Neural cell (in vitro differentiated cells): Measurements from ENCODE around the gene TEX22. TPM values are rescaled to one million over a fixed set of nuclear protein-coding genes. Genes with fewer than 3 reads are reported as not detected.

Experiments
- H2AFZ ChIP-seq: fragments of 200-600, 300-800 bp; sonication (generic), shearing (Covaris generic); 2 replicates; pipeline ENCODE4 v1.6.0; 2014; ENCODE audit warnings: low read depth, mild to moderate bottlenecking, antibody characterized with exemption, low read length, moderate library complexity
- H3F3A ChIP-seq: fragments of 200-600 bp; shearing (Covaris generic); 2 replicates; pipeline ENCODE4 v1.6.1; 2016; ENCODE audit warnings: mild to moderate bottlenecking, moderate library complexity, mixed read lengths, antibody characterized with exemption, low read length; ENCODE audit not compliant: insufficient read depth, poor library complexity, severe bottlenecking
- H3K27ac ChIP-seq: fragments of 200-600, 300-800 bp; sonication (generic), shearing (Covaris generic); 2 replicates; pipeline ENCODE4 v1.5.1; 2014; ENCODE audit warnings: mild to moderate bottlenecking, low read length, moderate library complexity
- H3K27me3 ChIP-seq: fragments of 300-800, 200-600 bp; sonication (generic), shearing (Covaris generic); 2 replicates; pipeline ENCODE4 v1.6.0; 2014; ENCODE audit warnings: mild to moderate bottlenecking, low read depth, low read length, moderate library complexity; ENCODE audit not compliant: insufficient read depth
- H3K36me3 ChIP-seq: fragments of 300-800, 200-600 bp; sonication (generic), shearing (Covaris generic); 2 replicates; pipeline ENCODE4 v1.5.1; 2014; ENCODE audit warnings: mild to moderate bottlenecking, antibody characterized with exemption, low read length, moderate library complexity; ENCODE audit not compliant: insufficient read depth
- H3K4me2 ChIP-seq: fragments of 300-800, 200-600 bp; sonication (generic), shearing (Covaris generic); 2 replicates; pipeline ENCODE4 v1.6.0; 2014; ENCODE audit warnings: mild to moderate bottlenecking, low read length
- H3K4me3 ChIP-seq: fragments of 300-800, 200-600 bp; sonication (generic), shearing (Covaris generic); 2 replicates; pipeline ENCODE4 v1.5.1; 2014; ENCODE audit warnings: mild to moderate bottlenecking, low read length, moderate library complexity
- H3K79me2 ChIP-seq: fragments of 200-600 bp; shearing (Covaris generic); replicated peaks from 2 replicates; pipeline ENCODE4 v1.6.0; 2014; ENCODE audit warnings: mild to moderate bottlenecking, low read length, moderate library complexity; ENCODE audit not compliant: insufficient read depth
- H3K9ac ChIP-seq: fragments of 300-800, 200-600 bp; sonication (generic), shearing (Covaris generic); 2 replicates; pipeline ENCODE4 v1.6.1; 2016; ENCODE audit warnings: mild to moderate bottlenecking, low read length, mixed read lengths
- H3K9me2 ChIP-seq: fragments of 200-600 bp; shearing (Covaris generic); 2 replicates; pipeline ENCODE4 v1.6.1; 2016; ENCODE audit warnings: mild to moderate bottlenecking, low read length, mixed read lengths; ENCODE audit not compliant: insufficient read depth
- H3K9me3 ChIP-seq: fragments of 200-600, 300-800 bp; sonication (generic), shearing (Covaris generic); 2 replicates; pipeline ENCODE4 v1.6.1; 2016; ENCODE audit warnings: mild to moderate bottlenecking, mixed run types, low read length, moderate library complexity, mixed read lengths
- H4K20me1 ChIP-seq: fragments of 200-600 bp; shearing (Covaris generic); 2 replicates; pipeline ENCODE4 v1.6.1; 2016; ENCODE audit warnings: mild to moderate bottlenecking, mixed run types; ENCODE audit not compliant: insufficient read depth
- EP300 ChIP-seq: fragments of 450-650 bp; conservative IDR thresholded peaks from 2 replicates; pipeline ENCODE4 v1.6.1; 2014; ENCODE audit warnings: antibody characterized with exemption, mild to moderate bottlenecking, moderate library complexity; ENCODE audit not compliant: poor library complexity, severe bottlenecking
- EZH2 ChIP-seq: fragments of 200-600, 300-800 bp; shearing (Covaris generic), sonication (generic); IDR thresholded peaks from 2 replicates; pipeline ENCODE4 v1.6.1; 2014; ENCODE audit warnings: antibody characterized with exemption, low read length, borderline replicate concordance, mild to moderate bottlenecking; ENCODE audit not compliant: insufficient read depth, poor library complexity, severe bottlenecking
- MXI1 ChIP-seq: fragments of 450-650 bp; conservative IDR thresholded peaks from 2 replicates; pipeline ENCODE4 v1.6.1; 2014; ENCODE audit warnings: antibody characterized with exemption, mild to moderate bottlenecking; ENCODE audit not compliant: poor library complexity, severe bottlenecking
- POLR2AphosphoS5 ChIP-seq: IDR thresholded peaks from 2 replicates; pipeline ENCODE4 v1.6.1; 2012
- RAD21 ChIP-seq: fragments of 450-650 bp; conservative IDR thresholded peaks from 2 replicates; pipeline ENCODE4 v1.6.1; 2014; ENCODE audit warnings: antibody characterized with exemption, mild to moderate bottlenecking, moderate library complexity
- SMC3 ChIP-seq: fragments of 450-650 bp; conservative IDR thresholded peaks from 2 replicates; pipeline ENCODE4 v1.6.1; 2014; ENCODE audit warnings: antibody characterized with exemption, mild to moderate bottlenecking, moderate library complexity; ENCODE audit not compliant: poor library complexity
- TAF1 ChIP-seq: IDR thresholded peaks from 2 replicates; pipeline ENCODE4 v1.6.1; 2012; ENCODE audit warnings: low read depth
- polyA plus RNA-seq: library from polyadenylated mRNA; depleted of rRNA; stranded (reverse); fragments of >200 nt; gene quantifications from 2 replicates; pipeline ENCODE4 v1.2.3, GENCODE V29; 2014
- TF ChIP-seq, protein P1 (sequence below): fragments of 450-650 bp; IDR thresholded peaks from 2 replicates; pipeline ENCODE4 v1.5.1; 2014; ENCODE audit warnings: antibody characterized with exemption, mild to moderate bottlenecking, moderate library complexity; ENCODE audit not compliant: poor library complexity, severe bottlenecking
- TF ChIP-seq, protein P2 (sequence below): IDR thresholded peaks from 2 replicates; pipeline ENCODE4 v1.6.1; 2012; ENCODE audit warnings: borderline replicate concordance

The TEX22 gene
- polyA plus RNA-seq, 1 donor from 2014 or later = 0.22 TPM

DNA sequence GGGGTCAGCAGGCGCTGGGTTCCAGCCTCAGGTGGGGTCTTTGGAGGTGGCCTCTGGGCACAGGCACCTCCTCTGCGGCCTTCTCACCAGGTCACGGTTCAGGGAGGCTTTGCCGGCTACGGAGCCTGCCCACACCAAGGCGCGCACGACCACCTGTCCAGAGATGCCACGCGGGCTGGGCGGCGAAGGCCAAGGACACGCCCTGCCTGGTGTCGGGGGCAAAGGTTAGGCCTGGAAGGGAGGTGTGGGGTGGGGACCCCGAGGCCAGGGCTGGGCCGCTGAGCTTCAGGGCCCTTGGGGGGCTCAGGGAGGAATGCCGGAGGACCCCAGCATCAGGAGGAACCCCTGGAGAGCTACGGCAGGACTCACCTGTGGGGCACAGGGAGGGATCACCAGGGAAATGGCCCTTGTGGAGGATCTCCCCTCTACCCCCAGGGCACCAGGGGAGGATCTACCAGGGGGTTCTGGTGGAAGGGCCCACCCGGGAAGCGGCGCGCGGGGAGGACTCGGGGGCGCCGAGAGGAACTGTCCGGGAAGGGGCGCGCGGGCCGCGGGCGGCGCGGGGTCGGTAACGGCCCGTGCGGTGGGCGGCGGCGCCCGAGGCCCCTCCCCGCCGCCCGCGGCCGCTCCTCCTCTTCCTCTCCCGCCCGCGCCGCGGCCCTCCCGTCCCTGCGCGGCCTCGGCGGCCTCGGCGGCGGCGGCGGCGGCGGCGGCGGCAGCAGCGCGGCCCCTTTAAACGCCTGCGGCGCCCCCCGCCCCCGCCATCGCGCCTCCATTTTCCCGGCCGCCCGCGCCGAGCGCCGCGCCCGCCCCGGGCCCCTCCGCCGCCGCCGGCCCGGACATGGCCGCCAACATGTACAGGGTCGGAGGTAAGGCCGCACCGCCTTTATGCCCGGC is 21.1 kb downstream of the TEX22 start, which contains the start of gene MTA1:
MTA1 (plus strand) TSS at position 633 of the 897 bp plus-strand sequence; CDS start at position 842, 209 bp downstream.
- peaks cover 22% of the 10 kb centered on the region for H3K79me2 ChIP-seq
- peaks cover 4% of the 10 kb centered on the region for H3F3A ChIP-seq
- peak within 1 kb of the TSS; percentile 53 for H3K27ac ChIP-seq
- no peaks in the 10 kb centered on the region for H3K9me2 ChIP-seq
- H3K4me2 ChIP-seq = peak within 1 kb of the TSS; percentile 97
- no peaks in the 10 kb centered on the region for H4K20me1 ChIP-seq
- peak within 1 kb of the TSS; percentile 91 for H2AFZ ChIP-seq
- H3K9ac ChIP-seq = peak within 1 kb of the TSS; percentile 87
- H3K27me3 ChIP-seq = no peaks in the 10 kb centered on the region
- no peaks in the 10 kb centered on the region for H3K36me3 ChIP-seq
- TF ChIP-seq SMC3 (no peak), TAF1 (no peak), RAD21 (no peak), EP300 (no peak), POLR2AphosphoS5 (no peak), EZH2 (no peak), MXI1 (no peak)
- TF ChIP-seq, protein P1, sequence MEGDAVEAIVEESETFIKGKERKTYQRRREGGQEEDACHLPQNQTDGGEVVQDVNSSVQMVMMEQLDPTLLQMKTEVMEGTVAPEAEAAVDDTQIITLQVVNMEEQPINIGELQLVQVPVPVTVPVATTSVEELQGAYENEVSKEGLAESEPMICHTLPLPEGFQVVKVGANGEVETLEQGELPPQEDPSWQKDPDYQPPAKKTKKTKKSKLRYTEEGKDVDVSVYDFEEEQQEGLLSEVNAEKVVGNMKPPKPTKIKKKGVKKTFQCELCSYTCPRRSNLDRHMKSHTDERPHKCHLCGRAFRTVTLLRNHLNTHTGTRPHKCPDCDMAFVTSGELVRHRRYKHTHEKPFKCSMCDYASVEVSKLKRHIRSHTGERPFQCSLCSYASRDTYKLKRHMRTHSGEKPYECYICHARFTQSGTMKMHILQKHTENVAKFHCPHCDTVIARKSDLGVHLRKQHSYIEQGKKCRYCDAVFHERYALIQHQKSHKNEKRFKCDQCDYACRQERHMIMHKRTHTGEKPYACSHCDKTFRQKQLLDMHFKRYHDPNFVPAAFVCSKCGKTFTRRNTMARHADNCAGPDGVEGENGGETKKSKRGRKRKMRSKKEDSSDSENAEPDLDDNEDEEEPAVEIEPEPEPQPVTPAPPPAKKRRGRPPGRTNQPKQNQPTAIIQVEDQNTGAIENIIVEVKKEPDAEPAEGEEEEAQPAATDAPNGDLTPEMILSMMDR = no peak
- TF ChIP-seq, protein P2, sequence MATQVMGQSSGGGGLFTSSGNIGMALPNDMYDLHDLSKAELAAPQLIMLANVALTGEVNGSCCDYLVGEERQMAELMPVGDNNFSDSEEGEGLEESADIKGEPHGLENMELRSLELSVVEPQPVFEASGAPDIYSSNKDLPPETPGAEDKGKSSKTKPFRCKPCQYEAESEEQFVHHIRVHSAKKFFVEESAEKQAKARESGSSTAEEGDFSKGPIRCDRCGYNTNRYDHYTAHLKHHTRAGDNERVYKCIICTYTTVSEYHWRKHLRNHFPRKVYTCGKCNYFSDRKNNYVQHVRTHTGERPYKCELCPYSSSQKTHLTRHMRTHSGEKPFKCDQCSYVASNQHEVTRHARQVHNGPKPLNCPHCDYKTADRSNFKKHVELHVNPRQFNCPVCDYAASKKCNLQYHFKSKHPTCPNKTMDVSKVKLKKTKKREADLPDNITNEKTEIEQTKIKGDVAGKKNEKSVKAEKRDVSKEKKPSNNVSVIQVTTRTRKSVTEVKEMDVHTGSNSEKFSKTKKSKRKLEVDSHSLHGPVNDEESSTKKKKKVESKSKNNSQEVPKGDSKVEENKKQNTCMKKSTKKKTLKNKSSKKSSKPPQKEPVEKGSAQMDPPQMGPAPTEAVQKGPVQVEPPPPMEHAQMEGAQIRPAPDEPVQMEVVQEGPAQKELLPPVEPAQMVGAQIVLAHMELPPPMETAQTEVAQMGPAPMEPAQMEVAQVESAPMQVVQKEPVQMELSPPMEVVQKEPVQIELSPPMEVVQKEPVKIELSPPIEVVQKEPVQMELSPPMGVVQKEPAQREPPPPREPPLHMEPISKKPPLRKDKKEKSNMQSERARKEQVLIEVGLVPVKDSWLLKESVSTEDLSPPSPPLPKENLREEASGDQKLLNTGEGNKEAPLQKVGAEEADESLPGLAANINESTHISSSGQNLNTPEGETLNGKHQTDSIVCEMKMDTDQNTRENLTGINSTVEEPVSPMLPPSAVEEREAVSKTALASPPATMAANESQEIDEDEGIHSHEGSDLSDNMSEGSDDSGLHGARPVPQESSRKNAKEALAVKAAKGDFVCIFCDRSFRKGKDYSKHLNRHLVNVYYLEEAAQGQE = no peak
- no peaks in the 10 kb centered on the region for H3K9me3 ChIP-seq
- H3K4me3 ChIP-seq = peak within 1 kb of the TSS; percentile 86

DNA sequence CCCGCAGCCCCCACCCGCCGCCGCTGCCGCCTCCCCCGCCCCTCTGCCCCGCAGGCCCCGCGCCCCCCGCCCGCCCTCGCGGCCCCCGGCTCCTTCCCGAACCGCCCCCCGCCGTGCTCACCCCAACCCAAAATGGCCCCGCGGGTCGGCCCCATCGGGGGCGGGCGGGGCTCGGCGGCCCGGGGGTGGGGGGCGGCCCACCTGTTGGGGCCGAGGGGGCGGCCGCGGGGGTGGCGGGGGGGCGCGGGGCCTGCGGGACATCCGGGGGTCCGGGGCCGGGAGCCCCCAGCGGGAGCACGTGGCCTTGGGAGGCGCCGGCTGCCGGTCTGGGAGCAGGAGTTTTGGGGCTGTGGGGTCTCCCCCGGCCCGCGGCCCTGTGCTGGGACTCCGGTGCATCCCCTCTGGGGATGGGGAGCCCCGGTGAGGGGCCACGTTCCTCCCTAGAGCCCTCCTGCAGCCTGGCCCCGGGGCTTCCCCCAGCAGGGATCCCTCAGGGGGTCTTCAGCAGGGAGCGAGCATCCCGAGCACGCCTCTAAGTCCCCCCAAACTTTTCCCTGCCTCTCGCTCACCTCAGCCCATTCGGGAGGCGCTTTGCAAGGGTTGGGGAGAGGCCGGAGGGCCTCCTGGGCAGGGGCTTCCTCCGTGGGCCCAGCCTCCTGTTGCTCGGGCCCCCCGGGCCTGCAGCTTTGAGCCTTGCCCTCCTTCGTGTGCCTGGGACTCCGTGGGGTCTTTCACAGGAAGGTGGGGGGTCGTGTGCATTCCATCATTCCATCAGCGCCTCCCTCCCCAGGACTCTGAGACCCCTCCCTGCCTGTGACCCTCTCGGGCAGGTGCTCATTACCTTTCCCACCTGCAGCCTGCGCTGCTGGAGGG is 22.0 kb downstream of the TEX22 start:
- Histone ChIP-seq H3K79me2 (peaks cover 30% of the 10 kb centered on the region), H3K9me3 (no peaks in the 10 kb centered on the region), H3K27ac (peak overlapping the region; percentile 31), H3K36me3 (no peaks in the 10 kb centered on the region), H2AFZ (no peak overlapping the region), H3K9me2 (no peaks in the 10 kb centered on the region), H4K20me1 (no peaks in the 10 kb centered on the region), H3F3A (peaks cover 4% of the 10 kb centered on the region), H3K4me2 (peak overlapping the region; percentile 94), H3K27me3 (no peaks in the 10 kb centered on the region), H3K9ac (peak overlapping the region; percentile 72), H3K4me3 (peak overlapping the region; percentile 86)
- no peak for TF ChIP-seq POLR2AphosphoS5
